IPS-NIHi7 (cell line): ENCODE results near the gene YIF1A.

ENCODE experiments used
- DNase-seq: peaks from one replicate; pipeline ENCODE4 v3.0.0; 2012; ENCODE audit warnings: mixed read lengths; ENCODE audit errors: extremely low spot score

The YIF1A gene, protein sequence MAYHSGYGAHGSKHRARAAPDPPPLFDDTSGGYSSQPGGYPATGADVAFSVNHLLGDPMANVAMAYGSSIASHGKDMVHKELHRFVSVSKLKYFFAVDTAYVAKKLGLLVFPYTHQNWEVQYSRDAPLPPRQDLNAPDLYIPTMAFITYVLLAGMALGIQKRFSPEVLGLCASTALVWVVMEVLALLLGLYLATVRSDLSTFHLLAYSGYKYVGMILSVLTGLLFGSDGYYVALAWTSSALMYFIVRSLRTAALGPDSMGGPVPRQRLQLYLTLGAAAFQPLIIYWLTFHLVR

DNA sequence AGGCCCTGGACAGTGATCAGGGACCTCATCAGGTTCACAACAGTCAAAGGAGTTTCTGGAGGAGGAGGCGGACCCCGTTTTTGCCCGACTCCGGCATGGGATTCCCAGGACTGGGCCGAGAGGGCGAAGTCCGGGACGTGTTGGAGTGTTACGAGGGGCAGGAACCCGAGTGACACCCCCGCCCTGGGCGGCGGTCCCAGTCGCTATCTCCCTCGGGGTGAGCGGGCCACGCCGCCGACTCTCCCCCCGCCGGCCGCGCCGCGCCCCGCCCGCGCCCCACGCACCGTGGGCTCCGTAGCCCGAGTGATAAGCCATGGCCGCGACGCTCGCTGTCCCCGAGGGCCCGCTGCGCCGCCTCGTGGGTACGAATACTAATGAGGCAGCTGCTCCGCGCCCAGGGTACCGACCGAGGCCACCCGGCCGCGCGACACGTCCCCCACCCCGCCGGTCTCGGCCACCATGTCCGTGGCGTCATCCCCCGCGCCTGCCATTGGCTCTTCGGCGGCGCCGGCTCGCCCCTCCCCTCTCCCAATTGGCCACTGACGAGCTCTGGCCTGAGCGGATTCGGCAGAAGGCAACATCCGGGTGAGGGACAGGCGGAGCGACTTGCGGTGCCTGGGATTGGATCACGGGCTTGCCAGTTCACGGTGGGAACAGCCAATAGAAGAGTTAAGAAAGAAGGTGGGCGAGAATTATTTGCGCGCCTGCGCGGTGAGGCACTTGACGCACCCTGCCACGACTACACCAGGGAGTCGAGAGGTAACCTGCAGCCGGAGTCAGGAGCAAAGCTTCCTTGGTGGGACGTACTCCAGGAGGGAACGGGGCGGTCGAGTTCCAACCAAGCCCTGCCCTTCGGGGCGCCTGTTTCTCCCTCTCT lies at the start of gene YIF1A:
Gene YIF1A (minus strand): TSS at position 473 of the 877 bp plus-strand sequence. CDS start 158 bp downstream, at position 315.
- peak; percentile 100 for DNase-seq

GRCh38 chr11:66337103-66337899 lies 48.4 kb upstream of the YIF1A start:
- DNase-seq: no peak

DNA sequence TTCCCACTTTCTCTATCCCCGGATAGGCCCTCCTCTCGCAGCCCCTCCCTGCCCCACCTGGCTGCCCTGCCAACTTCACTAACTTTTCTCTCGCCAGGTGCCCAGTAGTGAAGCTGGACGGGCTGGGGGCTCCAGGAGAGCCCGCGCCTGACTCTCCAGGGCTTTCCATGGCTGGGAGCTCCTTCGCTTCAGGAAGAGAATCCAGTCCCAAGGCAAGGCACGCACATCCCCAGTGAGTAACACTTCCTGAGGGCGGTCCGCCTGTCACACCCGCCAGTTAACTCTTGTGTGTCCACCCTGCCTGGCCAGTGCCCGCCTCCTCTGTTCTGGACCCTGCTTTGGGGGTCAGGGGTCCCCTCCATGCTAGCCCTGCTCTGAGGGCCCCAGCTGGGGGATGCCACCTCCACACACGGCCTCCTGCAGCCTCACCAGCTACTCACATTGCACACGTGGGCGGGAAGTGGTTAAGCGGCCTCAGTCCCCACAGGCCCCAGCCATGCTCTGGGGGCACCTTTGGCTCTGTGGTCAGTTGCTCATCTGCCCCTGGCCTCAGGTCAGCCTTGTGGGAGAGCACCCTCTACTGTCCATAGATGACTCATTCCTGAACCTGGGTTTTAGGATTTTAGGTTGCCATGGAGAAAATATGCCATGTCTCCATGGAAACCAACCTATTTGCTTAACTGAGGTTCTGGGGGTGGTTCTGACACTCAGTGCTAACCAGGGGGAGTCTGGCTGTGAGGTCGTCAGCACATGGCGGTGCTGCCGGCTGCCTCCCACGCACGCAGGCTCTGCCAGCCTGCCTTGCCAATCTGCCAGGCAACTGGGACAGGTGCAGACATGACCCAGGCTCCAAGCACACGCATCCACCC lies 47.5 kb upstream of the YIF1A start, which contains the start of gene RIN1:
Gene RIN1 (minus strand): TSS at position 201 of the 869 bp plus-strand sequence. CDS start 32 bp downstream, at position 169.
- DNase-seq: peak; percentile 84

DNA sequence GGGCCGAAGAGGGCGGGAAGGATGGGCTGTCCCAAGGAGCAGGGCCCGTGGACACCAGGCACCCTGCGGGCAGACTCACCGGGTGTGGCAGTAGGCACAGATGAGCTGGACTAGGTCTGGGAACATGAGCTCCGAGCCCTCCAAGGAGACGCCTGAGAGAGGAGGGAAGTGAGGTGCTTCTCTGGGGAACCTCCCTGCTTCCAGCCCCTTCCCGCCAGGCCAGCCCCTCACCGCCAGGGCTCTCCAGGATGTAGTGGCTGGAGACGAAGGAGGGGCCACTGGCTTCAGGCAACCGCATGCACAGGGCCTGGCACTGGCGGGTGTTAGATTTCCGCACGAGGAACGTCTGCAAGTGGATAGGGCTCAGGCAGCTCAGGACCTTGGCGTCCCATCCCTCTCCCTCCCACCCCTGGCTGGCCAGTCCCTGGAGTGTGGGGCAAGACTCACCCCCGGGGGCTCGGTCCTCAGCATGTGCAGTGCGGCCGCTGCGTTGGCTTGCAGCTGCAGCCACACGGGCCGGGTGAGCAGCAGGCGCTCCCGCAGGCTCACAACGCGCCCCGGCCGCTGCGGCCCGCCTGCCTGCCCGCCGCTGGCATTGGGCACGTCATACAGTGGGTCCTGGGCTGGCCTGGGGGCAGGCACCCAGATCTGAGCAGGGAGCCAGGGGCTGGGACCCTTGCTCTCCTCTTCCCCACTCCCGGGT lies 46.7 kb upstream of the YIF1A start:
- DNase-seq: peak; percentile 64

- DNase-seq: no peak
Measured at GRCh38 chr11:66334605-66335442, 45.9 kb upstream of the YIF1A start.

GRCh38 chr11:66333896-66334604 lies 45.1 kb upstream of the YIF1A start:
- DNase-seq: no peak

- DNase-seq: no peak
Measured at GRCh38 chr11:66333220-66333877, 44.4 kb upstream of the YIF1A start.

- DNase-seq: no peak
Measured at GRCh38 chr11:66332371-66333219, 43.7 kb upstream of the YIF1A start.

- DNase-seq: no peak
Measured at GRCh38 chr11:66331542-66332370, 42.8 kb upstream of the YIF1A start.

- DNase-seq: no peak
Measured at GRCh38 chr11:66330931-66331330, 42.0 kb upstream of the YIF1A start.

GRCh38 chr11:66329165-66329673 lies 40.3 kb upstream of the YIF1A start:
- no peak for DNase-seq

GRCh38 chr11:66328302-66329144 lies 39.6 kb upstream of the YIF1A start:
- DNase-seq: peak; percentile 87

DNA sequence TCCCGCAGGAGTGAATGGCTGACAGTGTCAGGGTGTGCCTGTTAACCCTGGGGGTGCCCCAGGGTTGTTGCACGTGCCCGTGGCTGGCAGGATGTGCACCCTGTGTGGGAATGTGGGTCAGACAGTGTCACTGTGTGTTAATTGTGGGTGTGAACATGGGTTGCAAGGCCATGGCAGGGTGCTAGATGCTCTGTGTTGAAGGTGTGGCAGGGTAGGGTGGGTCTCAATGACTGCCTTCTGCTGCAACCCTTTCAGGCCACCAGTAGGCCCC lies 39.0 kb upstream of the YIF1A start:
- no peak for DNase-seq

DNA sequence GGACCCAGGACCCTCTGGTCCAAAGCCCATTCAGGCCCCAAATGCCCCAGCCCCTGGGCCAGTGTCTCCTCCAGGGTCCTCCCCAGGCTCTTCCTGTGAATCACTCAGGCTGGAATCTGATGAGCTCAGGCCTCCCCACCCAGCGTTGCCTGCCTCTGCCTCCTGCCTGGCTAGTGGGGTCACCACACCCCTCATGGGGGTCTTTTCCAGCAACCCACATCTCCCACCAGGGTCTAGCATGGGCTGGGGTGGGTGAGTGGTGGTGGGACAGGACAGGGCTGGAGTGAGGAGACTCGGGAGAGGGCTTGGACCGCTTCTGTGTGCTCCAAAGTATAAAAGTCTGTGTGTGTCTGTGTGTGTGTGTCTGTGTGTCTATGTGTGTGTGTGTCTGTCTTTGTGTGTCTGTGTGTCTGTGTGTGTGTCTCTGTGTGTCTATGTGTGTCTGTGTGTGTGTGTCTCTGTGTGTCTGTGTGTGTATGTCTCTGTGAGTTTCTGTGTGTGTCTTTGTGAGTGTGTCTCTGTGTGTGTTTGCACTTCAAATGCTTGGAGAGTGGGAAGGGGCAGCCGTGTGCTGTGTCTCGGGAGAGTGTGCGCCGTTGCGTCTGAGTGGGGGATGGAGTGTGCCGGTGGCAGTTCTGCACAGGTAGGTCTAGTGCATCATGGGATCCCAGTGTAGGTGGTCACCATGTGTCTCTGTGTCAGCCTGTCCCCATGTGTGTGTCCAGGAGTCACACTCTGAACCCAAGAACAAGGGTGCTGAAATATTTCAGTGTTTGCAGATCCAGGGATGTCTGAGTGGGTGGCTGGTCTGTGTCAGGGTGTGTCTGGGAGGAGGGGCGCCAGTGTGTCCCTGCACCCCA lies 38.5 kb upstream of the YIF1A start:
- no peak for DNase-seq
